Heart right ventricle (tissue), 16 donors: Measurements from ENCODE around the gene ANKDD1A. TPM values are rescaled to one million over a fixed set of nuclear protein-coding genes. Genes with fewer than 3 reads are reported as not detected.

Source experiments
- ATAC-seq, 8 donors: fragments of 200-7000 bp; cut with Tn5 transposase; one replicate each; pipeline ENCODE4 v1.9.1; 2020; ENCODE audit warnings: mild to moderate bottlenecking in 8 of 8, moderate library complexity in 8 of 8, moderate number of reproducible peaks in 1 of 8
- DNase-seq, 2 donors: peaks; one replicate each; pipeline ENCODE4 v3.0.0-alpha.2; 2020
- H3K27ac ChIP-seq, 10 donors: fragments of 200-600 bp; sonication (generic) in 2 of 10; one replicate each; pipeline versions ENCODE4 v1.5.0 to v1.8.0; 2020 to 2022; ENCODE audit warnings: mild to moderate bottlenecking in 3 of 10
- H3K27me3 ChIP-seq, 7 donors: fragments of 200-600 bp; one replicate each; pipeline ENCODE4 v1.8.0; 2021 to 2022; ENCODE audit warnings: mild to moderate bottlenecking in 2 of 7
- H3K36me3 ChIP-seq, 9 donors: fragments of 200-600 bp; sonication (generic) in 1 of 9; one replicate each; pipeline versions ENCODE4 v1.5.0 to v1.8.0; 2020 to 2022; ENCODE audit warnings: mild to moderate bottlenecking in 2 of 9
- H3K4me1 ChIP-seq, 9 donors: fragments of 200-600 bp; sonication (generic) in 1 of 9; one replicate each; pipeline versions ENCODE4 v1.5.0 to v1.8.0; 2020 to 2022; ENCODE audit warnings: mild to moderate bottlenecking in 4 of 9
- H3K4me3 ChIP-seq, 10 donors: fragments of 200-600 bp; sonication (generic) in 2 of 10; one replicate each; pipeline versions ENCODE4 v1.5.0 to v1.8.0; 2020 to 2022; ENCODE audit warnings: mild to moderate bottlenecking in 7 of 10, moderate library complexity in 2 of 10
- H3K9me3 ChIP-seq, 11 donors: fragments of 200-600 bp in 10 of 11; sonication (generic) in 2 of 11; one replicate each; pipeline versions ENCODE4 v1.5.0 to v1.8.0; 2013 to 2022; ENCODE audit warnings: mild to moderate bottlenecking in 2 of 11, control low read depth in 1 of 11, moderate library complexity in 1 of 11
- WGBS, 2 donors: extraction: QIAGEN DNeasy Blood & Tissue Kit; methylation state at CpG; one replicate each; pipeline ENCODE4 v1.1.7; 2013; ENCODE audit warnings: inconsistent platforms in 1 of 2; 5-methylcytosine and 5-hydroxymethylcytosine counted together
- intact Hi-C, 10 donors: fragments of 100-400 bp; cut with DNase I; formaldehyde crosslinking; loops; one replicate each; pipeline versions ENCODE4 v1.11.1 to v1.14.2; 2022
- polyA plus RNA-seq, 2 donors: library from polyadenylated mRNA; stranded (reverse); fragments of 200-250 nt; gene quantifications; one replicate each; pipeline ENCODE4 v1.2.3, GENCODE V29; 2013
- total RNA-seq, 10 donors: library from RNA; stranded (reverse); fragmentation: NEBNext Ultra II Directional in 3 of 10; extraction: Animal tissue kit (Norgen Biotek cat#: 25700) in 3 of 10; gene quantifications; one replicate each; pipeline versions ENCODE4 v1.2.1 to v1.2.4, GENCODE V29; 2021 to 2023
- TF ChIP-seq, protein P1 (sequence below), 9 donors: fragments of 200-600 bp; sonication (generic) in 2 of 9; IDR thresholded peaks; one replicate each; pipeline versions ENCODE4 v1.5.0 to v1.8.0; 2021 to 2022; ENCODE audit warnings: antibody characterized with exemption in 9 of 9, mild to moderate bottlenecking in 5 of 9, moderate library complexity in 1 of 9
- donor health status: Arrhythmogenic right ventricular cardiomyopathy.
- donor health status: ischemic (EF 13 %, LVEDD 7.1; RV severe dilation, severe dysfunction).
- donor health status: healthy with polysubstance abuse.
- donor health status: DM: no; HTN: yes; CAD: no.
- donor health status: DM: no; HTN: no; CAD: no.
- donor health status: ischemic (EF 25% LVEDD 6.9; RV normal size, moderate dysfunction).
- donor health status: ischemic (EF 25% LVEDD 5.7; RV mildly dilated, moderate dysfunction).
- donor health status: healthy.
- donor health status: DM: yes; HTN: yes; CAD: no.
- donor health status: Ischemic cardiomyopathy.
- donor health status: ischemic (EF 35%, LVEDD 5.7; RV mildly dilated, moderate dysfunction).
- donor health status: nonischemic (EF 11% LVEDD 7.7; RV severe dilation, severe dysfunction).
- donor health status: DM: yes; HTN: yes; CAD: no.
- donor health status: PGD.
- donor health status: ischemic (EF 29% LVEDD 5.4; RV normal size, mild dysfunction).
- donor health status: nonischemic (EF 23%, LVEDD 6.1; RV moderate dilation, normal function).

Gene ANKDD1A
- total and polyA plus RNA-seq, 12 donors = 0.70 to 1.9 (median 1.3) TPM

DNA sequence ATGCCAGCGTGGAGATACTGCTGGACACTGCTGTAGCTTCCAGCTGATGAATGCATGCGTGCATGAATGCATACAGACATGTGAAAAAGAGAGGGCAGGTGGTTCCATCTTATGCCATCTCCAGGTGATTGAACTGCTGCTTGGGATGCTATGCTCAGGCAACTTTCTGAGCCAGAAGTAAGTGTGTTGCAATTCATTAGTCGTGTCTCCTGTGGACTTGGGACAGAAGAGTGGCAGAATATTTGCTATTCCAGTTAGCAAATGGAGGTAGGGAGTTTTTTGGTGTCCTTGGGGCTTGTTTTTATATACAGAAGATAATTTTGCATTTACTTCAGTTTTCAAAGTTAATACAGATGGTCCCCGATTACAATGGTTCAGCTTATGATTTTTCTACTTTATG is 33.3 kb downstream of the ANKDD1A start:
- peaks cover 0 to 3% (median 0%) of the 10 kb centered on the region in 9 donors for H3K36me3 ChIP-seq

DNA sequence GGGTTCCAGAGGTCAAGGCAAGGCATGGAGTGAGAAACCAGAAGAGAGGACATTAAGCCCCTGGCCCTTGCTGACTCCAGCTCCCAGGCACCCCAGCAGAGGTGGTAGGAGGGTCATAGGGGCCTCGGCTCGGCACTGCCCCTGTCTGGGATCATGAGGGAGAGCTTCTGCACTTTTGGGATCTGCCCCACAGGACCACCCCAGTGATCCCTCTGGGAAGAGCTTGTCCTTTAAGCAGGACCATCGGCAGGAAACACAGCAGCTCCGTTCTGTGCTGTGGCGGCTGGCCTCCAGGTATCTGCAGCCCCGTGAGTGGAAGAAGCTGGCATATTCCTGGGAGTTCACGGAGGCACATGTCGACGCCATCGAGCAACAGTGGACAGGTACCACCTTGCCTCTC is 35.5 kb downstream of the ANKDD1A start:
- peaks cover 0 to 10% (median 0%) of the 10 kb centered on the region in 11 donors for H3K9me3 ChIP-seq
- no peak for DNase-seq
- H3K36me3 ChIP-seq = peaks cover 0 to 3% (median 0%) of the 10 kb centered on the region in 9 donors
- H3K4me1 ChIP-seq = no peaks in the 10 kb centered on the region
- ATAC-seq = no peak
- no peaks in the 10 kb centered on the region for H3K27me3 ChIP-seq
- 73 to 76% methylated on average over 10 of the region's 10 CpGs for WGBS, 2 donors
- no peak overlapping the region for H3K27ac ChIP-seq
- intact Hi-C loops = no loop called here
- TF ChIP-seq, protein P1, sequence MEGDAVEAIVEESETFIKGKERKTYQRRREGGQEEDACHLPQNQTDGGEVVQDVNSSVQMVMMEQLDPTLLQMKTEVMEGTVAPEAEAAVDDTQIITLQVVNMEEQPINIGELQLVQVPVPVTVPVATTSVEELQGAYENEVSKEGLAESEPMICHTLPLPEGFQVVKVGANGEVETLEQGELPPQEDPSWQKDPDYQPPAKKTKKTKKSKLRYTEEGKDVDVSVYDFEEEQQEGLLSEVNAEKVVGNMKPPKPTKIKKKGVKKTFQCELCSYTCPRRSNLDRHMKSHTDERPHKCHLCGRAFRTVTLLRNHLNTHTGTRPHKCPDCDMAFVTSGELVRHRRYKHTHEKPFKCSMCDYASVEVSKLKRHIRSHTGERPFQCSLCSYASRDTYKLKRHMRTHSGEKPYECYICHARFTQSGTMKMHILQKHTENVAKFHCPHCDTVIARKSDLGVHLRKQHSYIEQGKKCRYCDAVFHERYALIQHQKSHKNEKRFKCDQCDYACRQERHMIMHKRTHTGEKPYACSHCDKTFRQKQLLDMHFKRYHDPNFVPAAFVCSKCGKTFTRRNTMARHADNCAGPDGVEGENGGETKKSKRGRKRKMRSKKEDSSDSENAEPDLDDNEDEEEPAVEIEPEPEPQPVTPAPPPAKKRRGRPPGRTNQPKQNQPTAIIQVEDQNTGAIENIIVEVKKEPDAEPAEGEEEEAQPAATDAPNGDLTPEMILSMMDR (IDR thresholded peaks at IDR 0.05) = no peak
- no peak overlapping the region for H3K4me3 ChIP-seq

More for the DNA sequence above, 33.3 kb downstream of the ANKDD1A start:
- no peak for DNase-seq
- intact Hi-C loops = no loop called here
- TF ChIP-seq, protein P1 (IDR thresholded peaks at IDR 0.05) = no peak
- no peaks in the 10 kb centered on the region for H3K4me1 ChIP-seq
- H3K27me3 ChIP-seq = no peaks in the 10 kb centered on the region
- 70 to 73% methylated on average over 4 of the region's 4 CpGs for WGBS, 2 donors
- ATAC-seq = no peak
- H3K27ac ChIP-seq = no peak overlapping the region
- no peak overlapping the region for H3K4me3 ChIP-seq
- H3K9me3 ChIP-seq = no peaks in the 10 kb centered on the region

DNA sequence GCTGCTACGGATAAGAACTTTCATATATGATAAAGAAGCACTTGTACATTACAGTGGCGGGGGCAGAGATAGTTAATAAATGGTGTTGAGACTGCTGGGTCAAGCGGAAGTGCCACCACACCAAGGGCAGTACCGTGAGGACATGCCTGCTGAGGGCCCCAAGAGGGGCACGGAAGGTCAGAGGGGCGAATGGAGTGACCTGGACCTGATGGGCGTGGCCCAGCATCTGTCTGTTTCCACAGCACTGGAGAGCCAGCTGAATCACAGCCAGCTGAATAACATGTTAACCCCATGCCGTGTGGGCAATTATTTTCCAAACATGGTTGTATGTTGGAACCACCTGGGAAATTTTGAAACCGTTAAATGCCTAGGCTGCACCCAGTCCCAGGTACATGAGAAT is 37.2 kb downstream of the ANKDD1A start:
- peaks cover 0 to 3% (median 0%) of the 10 kb centered on the region in 9 donors for H3K36me3 ChIP-seq
- intact Hi-C loops = no loop called here
- ATAC-seq (no peak), DNase-seq (no peak)
- no peak overlapping the region for H3K4me3 ChIP-seq
- H3K4me1 ChIP-seq = no peaks in the 10 kb centered on the region
- 77 to 79% methylated on average over 9 of the region's 9 CpGs for WGBS, 2 donors
- no peak overlapping the region for H3K27ac ChIP-seq
- TF ChIP-seq, protein P1 (IDR thresholded peaks at IDR 0.05) = no peak
- peaks cover 0 to 10% (median 0%) of the 10 kb centered on the region in 11 donors for H3K9me3 ChIP-seq
- no peaks in the 10 kb centered on the region for H3K27me3 ChIP-seq

DNA sequence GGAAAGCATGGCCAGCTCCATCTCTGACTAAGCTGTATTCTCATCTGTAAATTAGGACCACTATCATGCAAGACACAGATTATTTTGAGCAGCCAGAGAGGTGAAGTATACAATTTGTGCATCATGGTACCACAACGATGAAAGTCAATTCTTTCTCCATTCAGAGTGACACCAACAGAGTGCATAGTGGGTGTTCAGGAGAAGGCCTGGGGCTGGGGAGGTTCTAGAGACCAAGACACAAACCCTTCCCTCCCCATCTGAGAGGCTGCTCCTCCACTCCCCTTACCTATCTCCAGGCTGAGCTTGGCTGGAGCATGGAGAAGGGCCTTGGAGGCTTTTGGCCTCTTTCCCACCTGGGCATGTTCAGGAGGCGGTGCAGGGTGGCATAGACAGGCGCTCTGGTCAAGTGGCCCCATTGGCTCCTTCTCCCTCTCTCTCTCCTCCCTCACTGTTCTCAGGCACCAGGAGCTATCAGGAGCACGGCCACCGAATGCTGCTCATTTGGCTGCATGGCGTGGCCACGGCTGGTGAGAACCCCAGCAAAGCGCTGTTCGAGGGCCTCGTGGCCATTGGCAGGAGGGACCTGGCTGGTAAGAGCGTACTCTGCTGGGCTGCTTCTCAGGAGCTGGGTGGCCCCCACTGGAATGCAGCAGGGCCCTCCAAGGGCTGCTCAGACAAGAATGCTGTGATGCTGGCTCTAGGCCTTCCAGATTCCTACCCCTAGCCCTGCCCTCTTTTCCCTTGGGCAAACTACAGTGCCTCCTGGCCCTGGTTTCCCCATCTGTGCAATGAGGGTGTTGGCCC is 37.9 kb downstream of the ANKDD1A start:
- Histone ChIP-seq H3K4me3 (no peak overlapping the region), H3K27me3 (no peaks in the 10 kb centered on the region), H3K36me3 (peaks cover 0 to 3% (median 0%) of the 10 kb centered on the region in 9 donors), H3K4me1 (no peaks in the 10 kb centered on the region), H3K9me3 (peaks cover 0 to 10% (median 0%) of the 10 kb centered on the region in 11 donors), H3K27ac (no peak overlapping the region)
- TF ChIP-seq, protein P1 (IDR thresholded peaks at IDR 0.05) = no peak
- peak in 2 of 8 donors; percentile 22 to 27 for ATAC-seq
- intact Hi-C loops = no loop called here
- WGBS, 2 donors = 91 to 95% methylated on average over 11 of the region's 11 CpGs
- no peak for DNase-seq
